Coronary artery (tissue), 2 donors: Measurements from ENCODE around the gene MYO1D.

Source experiments
- DNase-seq: peaks from one replicate; pipeline ENCODE4 v3.0.0-alpha.2; 2017; ENCODE audit warnings: low spot score
- H3K27ac ChIP-seq, 2 donors: fragments of 200-600 bp; sonication (generic); one replicate each; pipeline ENCODE4 v1.5.1; 2016 to 2019
- H3K4me3 ChIP-seq: fragments of 200-600 bp; sonication (generic); 2 replicates; pipeline ENCODE4 v1.5.1; 2016; ENCODE audit warnings: mild to moderate bottlenecking, moderate library complexity
- CTCF ChIP-seq: fragments of 200-600 bp; sonication (generic); IDR thresholded peaks from one replicate; pipeline ENCODE4 v1.5.1; 2019; ENCODE audit warnings: antibody characterized with exemption

The MYO1D gene

DNA sequence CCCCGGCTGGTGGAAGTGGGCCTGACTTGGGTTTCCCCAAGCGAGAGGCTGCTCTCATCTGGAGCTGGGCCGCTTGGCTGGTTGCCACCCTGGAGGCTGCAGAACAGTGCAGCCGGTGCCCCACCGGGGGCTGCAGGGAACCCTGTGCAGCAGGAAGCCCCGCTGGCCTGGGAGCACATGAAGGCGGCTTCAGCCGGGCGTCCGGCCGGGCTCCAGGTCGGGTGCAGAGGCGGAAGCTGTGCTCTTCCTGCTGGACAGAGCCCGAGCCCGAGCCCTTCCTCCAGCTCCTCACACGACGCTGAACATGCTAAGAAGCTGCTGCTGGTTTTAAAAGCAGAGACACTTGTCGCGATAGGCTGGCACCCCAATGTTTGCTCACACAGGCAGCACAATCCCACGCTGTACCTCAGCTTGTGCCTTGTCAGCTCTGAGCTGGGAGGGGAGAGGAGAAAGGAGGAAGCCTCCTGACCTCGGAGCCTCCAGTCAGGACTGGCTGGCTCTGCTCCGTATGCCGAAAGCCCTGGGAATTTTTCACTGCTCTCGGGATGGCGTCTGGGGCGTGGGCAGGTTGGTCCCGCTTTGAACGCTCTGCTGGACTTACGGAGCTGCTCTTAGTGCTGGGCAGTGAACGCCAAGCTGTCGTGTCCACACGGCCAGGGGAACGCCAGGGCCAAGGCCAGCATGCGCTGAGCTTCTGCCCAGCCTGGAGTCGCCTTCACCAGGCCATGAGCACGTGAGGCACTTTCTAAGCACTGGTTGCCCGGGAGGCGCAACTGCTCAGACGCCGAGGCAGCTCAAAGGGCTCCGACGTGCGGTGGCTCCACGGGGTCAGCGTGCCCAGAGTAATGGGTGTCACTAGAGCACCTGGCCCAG lies 381.3 kb downstream of the MYO1D start:
- Histone ChIP-seq H3K4me3 (peak overlapping the region; percentile 14), H3K27ac (peak overlapping the region; percentile 75 to 88)
- no peak for DNase-seq
- no peak for TF ChIP-seq CTCF

GRCh38 chr17:32494621-32495358 lies 382.1 kb downstream of the MYO1D start:
- no peak for TF ChIP-seq CTCF
- H3K27ac ChIP-seq: peak overlapping the region; percentile 75 to 88
- H3K4me3 ChIP-seq: no peak overlapping the region
- DNase-seq: no peak

DNA sequence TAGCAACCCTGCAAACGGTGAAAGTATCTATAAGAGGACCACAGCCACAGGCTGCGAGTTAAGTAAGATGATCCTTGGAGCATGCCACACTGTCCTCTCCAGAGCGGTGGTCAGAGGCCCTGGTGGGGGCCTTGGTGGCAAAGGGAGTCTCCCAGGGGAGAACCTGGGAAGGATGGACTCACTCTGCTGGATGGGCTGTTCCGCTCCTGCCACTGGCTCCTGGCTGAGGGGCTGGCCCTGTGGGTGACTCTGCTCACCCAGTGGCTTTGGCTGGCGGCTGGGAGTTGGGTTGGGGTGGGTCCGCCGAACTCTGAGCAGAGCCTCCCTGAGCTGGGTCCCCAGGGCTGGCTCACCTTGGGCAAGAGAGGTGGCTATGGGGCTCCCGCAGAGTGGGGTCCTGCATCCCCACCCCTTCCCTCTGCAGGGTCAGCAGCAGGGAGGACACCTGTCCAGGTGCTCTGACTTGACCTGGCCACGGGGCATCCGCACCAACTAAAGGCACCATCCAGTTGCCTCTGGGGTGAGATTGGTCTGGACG lies 382.9 kb downstream of the MYO1D start:
- no peak for DNase-seq
- no peak for TF ChIP-seq CTCF
- Histone ChIP-seq H3K27ac (no peak overlapping the region), H3K4me3 (no peak overlapping the region)

GRCh38 chr17:32493571-32493970 lies 383.4 kb downstream of the MYO1D start:
- H3K27ac ChIP-seq: no peak overlapping the region
- no peak overlapping the region for H3K4me3 ChIP-seq
- no peak for TF ChIP-seq CTCF
- DNase-seq: no peak

GRCh38 chr17:32492648-32493289 lies 384.2 kb downstream of the MYO1D start:
- no peak for DNase-seq
- peak overlapping the region in 1 of 2 donors; percentile 23 for H3K27ac ChIP-seq
- no peak for TF ChIP-seq CTCF
- H3K4me3 ChIP-seq: no peak overlapping the region

GRCh38 chr17:32492264-32492589 lies 384.7 kb downstream of the MYO1D start:
- H3K27ac ChIP-seq: no peak overlapping the region
- H3K4me3 ChIP-seq: no peak overlapping the region
- TF ChIP-seq CTCF: no peak
- no peak for DNase-seq
